HG03064 (cell line): ENCODE measurements around the gene LYPD8.
"Not testable (repeated sequence)": the region's sequence is repeated elsewhere in the genome, so short reads cannot be mapped to it uniquely, and the experiment has no call there.

Experiments used
- ATAC-seq: cut with Tn5 transposase; IDR thresholded peaks from one replicate; pipeline ENCODE4 v1.9.1; 2021; ENCODE audit warnings: low read depth; ENCODE audit not compliant: unreplicated experiment

Gene LYPD8

DNA sequence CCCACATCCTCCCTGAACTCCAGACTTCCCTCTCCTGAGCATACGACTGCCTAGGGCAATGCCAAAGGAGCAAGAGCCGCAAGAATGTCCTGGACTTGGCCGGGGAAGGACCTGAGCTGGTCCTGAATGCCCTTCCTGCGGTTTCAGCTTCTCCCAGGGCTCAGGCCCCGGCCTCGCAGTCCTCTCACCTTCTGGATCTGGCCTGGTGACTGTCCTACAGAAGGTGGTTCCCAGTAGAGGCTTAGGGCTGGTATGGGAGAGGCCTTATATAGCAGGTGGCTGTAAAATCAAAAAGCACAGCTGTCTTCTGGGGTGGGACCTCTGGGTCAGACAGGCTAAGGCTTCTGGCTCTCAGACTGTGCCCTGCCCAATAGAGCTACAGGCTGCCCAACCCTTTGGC is at the start of gene LYPD8:
TSS of gene LYPD8 (minus strand) at position 243 of the 400 bp plus-strand sequence. CDS start 4,678 bp downstream, outside the sequence.
- ATAC-seq: no peak

DNA sequence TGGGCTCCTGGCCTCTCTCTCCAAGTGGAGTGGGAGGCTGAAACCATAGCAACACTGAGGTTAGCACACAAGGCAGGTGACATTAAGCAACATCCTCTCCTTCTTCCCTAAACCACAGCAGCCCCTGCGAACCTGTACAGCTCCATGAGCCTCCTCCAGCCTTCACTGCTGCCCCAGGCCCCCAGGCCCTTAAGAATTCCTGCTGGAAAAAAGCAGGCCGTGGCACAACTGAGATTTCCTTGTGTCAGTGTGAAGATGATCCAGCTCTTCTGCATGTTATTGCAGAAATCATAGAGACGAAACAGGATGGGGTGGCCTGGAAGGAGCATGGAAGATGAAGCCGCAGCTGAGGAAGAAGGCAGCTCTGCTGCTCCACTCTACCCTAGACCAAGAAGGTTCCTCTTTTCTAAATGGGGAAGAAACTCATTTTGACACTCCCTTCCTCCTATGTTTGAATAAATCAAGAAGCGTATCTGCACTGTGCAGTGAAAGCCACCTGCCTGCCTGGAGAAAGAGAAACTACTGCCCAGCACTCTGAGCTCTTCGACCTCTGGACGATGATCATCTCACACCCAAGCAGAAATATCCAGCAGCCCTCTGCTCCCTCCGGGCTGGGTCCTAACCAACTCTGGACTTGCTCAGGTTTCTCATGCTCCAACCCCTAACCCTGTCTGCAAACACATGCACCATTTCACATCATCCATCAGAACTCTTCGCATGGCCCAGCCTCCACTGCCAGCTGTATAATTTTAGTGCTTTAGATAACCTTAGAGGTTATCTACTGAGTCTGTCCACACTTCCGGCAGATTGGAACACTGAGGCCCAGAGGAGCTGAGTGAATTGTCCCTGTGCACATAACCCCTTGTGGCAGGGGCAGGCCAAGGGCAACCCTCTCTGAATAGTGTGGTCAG is 49.5 kb upstream of the LYPD8 start:
- peak; percentile 93 for ATAC-seq

DNA sequence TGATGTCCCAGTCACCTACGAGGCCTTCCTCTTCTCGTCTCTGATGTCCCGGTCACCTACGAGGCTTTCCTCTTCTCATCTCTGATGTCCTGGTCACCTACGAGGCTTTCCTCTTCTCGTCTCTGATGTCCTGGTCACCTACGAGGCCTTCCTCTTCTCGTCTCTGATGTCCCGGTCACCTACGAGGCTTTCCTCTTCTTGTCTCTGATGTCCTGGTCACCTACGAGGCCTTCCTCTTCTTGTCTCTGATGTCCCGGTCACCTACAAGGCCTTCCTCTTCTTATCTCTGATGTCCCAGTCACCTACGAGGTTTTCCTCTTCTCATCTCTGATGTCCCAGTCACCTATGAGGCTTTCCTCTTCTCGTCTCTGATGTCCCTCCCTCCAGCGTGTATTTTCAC is 47.9 kb upstream of the LYPD8 start:
- ATAC-seq: not testable (repeated sequence)

DNA sequence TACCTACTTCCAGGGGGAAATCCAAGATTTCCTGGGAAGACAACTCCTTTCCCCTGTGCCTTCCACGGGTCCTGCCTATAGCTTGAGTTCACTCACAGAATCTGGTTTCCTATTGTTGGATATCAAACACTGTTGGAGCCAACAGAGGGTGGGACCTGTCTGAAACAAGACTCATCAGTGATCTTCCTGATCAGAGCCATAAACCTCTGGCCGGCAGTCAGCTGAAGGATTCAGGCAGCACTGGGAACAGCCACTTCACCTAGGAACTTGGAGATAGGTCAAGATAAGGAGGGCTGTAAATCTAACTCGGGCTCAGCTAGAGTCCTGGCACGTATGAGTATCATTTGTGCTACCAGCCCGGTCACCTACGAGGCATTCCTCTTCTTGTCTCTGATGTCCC is 46.9 kb upstream of the LYPD8 start:
- no peak for ATAC-seq

GRCh38 chr1:248800459-248800858 is 44.9 kb upstream of the LYPD8 start:
- no peak for ATAC-seq

- no peak for ATAC-seq
Measured at GRCh38 chr1:248798791-248799190, 43.2 kb upstream of the LYPD8 start.

GRCh38 chr1:248794663-248795062 is 39.1 kb upstream of the LYPD8 start:
- not testable (repeated sequence) for ATAC-seq

DNA sequence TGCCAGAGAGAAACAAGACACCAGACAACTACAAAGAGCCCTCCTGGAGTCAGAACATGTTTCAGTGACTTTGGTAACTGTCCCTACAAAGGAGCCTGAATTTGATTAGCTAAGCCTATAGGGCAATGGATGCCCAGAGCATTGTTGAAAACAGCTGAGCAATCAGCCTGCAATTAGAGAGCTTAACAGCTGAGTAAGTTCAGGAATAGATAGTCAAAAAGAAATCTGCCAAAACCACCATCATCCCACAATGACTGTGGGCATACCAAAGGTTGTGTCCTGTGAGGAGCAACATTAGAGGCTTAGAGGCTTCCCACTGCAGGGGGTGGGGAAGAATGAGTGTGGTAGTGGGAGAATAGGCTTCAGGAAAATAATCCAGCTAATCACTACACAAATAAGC is 38.0 kb upstream of the LYPD8 start:
- peak; percentile 79 for ATAC-seq

- peak; percentile 41 for ATAC-seq
Measured at GRCh38 chr1:248792342-248792741, 36.8 kb upstream of the LYPD8 start.

GRCh38 chr1:248791010-248791409 is 35.5 kb upstream of the LYPD8 start:
- ATAC-seq: no peak

GRCh38 chr1:248790456-248790855 is 34.9 kb upstream of the LYPD8 start:
- ATAC-seq: no peak

DNA sequence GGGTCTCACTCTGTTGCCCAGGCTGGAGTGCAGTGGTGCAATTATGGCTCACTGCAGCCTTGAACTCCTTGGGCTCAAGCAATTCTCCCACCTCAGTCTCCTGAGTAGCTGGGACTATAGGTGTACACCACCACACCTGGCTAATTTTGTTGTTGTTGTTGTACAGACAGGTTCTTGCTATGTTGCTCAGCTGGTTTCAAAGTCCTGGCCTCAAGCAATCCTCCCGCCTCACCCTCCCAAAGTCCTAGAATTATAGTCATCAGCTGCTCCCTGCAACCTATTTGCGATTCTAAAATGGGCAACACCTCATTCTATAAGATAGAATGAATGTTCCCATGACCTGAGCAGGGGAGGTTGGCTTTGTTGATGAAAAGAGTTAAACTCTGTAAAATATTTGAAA is 33.8 kb upstream of the LYPD8 start:
- not testable (repeated sequence) for ATAC-seq

- ATAC-seq: no peak
Measured at GRCh38 chr1:248788327-248788726, 32.8 kb upstream of the LYPD8 start.

DNA sequence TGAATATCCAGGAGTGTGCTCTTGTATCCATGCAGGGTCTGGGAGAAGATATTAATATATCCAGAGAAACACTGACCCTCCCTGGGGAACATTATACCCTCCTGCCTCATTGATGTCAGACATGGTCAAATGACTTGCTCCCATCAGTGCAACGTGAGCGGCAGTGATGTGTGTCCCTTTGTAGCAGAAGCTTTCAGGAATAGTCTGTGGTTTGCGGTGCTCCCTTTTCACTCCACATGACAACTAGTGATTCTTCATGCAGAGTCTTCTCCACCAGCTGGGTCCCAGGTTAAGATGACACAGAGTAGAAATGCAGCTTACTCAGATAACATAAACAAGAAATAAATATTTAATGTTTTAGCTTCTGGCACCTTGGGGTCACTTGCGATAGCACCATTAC is 31.9 kb upstream of the LYPD8 start:
- ATAC-seq: peak; percentile 45

DNA sequence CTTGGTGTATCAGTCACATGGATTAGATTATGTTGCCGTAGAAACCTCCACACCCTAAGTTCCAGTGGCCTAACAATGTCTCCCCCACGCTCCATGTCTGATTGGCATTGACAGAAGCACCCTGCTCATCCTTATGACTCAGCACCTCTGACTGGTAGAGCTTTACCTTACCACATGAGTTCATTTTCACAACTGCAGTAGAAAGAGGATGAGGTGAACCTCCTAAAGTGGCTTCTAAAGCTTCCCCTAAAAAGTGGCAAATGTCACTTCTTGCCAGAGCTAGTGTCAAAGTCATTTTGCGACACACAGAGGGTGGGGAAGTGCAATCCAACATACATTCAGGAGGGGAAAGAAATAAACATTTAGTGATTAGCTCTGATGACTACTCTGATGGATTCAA is 30.6 kb upstream of the LYPD8 start:
- ATAC-seq: peak; percentile 69

- ATAC-seq: no peak
Measured at GRCh38 chr1:248783367-248783766, 27.8 kb upstream of the LYPD8 start.

DNA sequence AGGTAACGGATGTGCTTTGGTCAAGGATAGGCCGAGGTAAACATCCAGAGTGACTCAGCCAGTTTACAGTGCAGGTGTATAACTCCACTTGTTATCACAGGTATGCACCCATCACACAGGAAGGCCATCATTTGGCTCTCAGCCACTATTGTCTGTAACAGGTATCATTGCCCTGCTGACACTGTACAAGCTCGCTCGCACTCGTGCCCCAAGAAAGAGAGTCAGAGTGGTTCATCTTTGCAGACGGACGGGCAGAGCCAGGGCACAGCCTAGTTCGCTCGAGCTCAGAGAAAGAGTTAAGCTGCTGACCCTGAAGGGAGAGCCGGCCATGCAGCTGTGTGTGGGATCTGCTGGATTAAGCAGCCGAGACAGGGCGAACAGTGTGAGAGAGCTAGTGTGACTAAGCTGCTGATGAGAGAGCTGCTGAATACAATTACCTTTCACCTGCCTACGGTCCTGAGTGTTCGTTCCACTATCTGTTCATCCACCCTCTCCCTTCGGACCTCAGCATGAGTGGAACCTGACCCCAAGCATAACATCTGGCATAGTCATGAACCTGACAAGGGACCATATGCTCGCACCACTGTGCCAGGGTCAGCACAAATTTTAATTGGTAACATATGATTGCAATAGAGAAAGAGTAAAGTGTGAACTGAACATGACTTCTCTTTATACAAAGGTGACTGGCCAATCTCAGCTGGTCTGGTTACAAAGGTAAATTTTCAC is 27.0 kb upstream of the LYPD8 start:
- ATAC-seq: no peak

- no peak for ATAC-seq
Measured at GRCh38 chr1:248779350-248779749, 23.8 kb upstream of the LYPD8 start.

DNA sequence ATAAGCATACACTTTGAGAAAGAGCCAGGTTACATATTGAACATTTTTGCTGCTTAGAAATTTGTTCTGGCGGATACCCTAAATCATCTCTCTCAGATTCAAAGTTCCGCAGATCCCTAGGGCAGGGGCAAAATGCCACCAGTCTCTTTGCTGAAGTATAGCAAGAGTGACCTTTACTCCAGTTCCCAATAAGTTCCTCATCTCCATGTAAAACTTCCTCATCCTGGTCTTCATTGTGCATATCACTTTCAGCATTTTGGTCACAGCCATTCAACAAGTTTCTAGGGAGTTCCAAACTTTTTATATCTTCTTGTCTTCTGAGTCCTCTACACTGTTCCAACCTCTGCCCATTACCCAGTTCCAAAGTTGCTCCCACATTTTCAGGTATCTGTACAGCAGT is 23.3 kb upstream of the LYPD8 start:
- ATAC-seq: no peak

GRCh38 chr1:248776991-248777390 is 21.4 kb upstream of the LYPD8 start:
- no peak for ATAC-seq

DNA sequence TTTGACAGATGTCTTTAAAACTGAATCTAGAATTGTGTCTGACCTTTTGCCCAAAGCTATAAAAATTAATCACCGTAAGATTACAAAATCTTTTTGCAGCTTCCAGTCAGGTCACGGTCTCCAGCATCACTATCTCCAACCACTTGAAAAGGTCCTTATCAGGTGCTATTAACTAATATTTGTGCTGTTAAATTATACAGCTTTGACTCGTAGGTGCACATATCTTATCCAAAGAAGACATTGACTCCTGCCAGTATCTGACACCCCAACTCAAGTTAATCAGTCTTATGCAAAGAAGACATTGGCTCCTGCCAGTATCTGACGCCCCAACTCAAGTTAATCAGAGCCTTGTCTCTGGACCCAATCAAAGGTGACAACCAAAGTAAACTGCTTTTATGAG is 19.9 kb upstream of the LYPD8 start:
- ATAC-seq: no peak

- no peak for ATAC-seq
Measured at GRCh38 chr1:248759644-248760043, 4.1 kb upstream of the LYPD8 start.
